Ureter (tissue), 1 donor: ENCODE measurements around the gene LRIG2. TPM values are rescaled to one million over a fixed set of nuclear protein-coding genes. Genes with fewer than 3 reads are reported as not detected.
"Not testable (repeated sequence)": the region's sequence is repeated elsewhere in the genome, so short reads cannot be mapped to it uniquely, and the experiment has no call there.

ENCODE experiments used
- DNase-seq: peaks from one replicate; pipeline ENCODE4 v3.0.0-alpha.2; 2020; ENCODE audit warnings: low spot score
- total RNA-seq: library from RNA; stranded (reverse); gene quantifications from one replicate; pipeline ENCODE4 v1.2.4, GENCODE V29; 2023
- donor health status: DM: yes; HTN: yes; CAD: no.

The LRIG2 gene, protein sequence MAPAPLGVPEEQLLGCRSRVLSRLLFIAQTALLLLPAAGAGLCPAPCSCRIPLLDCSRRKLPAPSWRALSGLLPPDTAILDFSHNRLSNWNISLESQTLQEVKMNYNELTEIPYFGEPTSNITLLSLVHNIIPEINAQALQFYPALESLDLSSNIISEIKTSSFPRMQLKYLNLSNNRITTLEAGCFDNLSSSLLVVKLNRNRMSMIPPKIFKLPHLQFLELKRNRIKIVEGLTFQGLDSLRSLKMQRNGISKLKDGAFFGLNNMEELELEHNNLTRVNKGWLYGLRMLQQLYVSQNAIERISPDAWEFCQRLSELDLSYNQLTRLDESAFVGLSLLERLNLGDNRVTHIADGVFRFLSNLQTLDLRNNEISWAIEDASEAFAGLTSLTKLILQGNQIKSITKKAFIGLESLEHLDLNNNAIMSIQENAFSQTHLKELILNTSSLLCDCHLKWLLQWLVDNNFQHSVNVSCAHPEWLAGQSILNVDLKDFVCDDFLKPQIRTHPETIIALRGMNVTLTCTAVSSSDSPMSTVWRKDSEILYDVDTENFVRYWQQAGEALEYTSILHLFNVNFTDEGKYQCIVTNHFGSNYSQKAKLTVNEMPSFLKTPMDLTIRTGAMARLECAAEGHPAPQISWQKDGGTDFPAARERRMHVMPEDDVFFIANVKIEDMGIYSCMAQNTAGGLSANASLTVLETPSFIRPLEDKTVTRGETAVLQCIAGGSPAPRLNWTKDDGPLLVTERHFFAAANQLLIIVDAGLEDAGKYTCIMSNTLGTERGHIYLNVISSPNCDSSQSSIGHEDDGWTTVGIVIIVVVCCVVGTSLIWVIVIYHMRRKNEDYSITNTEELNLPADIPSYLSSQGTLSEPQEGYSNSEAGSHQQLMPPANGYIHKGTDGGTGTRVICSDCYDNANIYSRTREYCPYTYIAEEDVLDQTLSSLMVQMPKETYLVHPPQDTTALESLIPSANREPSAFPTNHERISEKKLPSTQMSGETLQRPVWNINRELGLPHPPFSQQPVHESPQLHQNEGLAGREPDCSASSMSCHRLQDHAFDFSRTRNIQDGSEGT
- total RNA-seq, result 31.8 TPM

DNA sequence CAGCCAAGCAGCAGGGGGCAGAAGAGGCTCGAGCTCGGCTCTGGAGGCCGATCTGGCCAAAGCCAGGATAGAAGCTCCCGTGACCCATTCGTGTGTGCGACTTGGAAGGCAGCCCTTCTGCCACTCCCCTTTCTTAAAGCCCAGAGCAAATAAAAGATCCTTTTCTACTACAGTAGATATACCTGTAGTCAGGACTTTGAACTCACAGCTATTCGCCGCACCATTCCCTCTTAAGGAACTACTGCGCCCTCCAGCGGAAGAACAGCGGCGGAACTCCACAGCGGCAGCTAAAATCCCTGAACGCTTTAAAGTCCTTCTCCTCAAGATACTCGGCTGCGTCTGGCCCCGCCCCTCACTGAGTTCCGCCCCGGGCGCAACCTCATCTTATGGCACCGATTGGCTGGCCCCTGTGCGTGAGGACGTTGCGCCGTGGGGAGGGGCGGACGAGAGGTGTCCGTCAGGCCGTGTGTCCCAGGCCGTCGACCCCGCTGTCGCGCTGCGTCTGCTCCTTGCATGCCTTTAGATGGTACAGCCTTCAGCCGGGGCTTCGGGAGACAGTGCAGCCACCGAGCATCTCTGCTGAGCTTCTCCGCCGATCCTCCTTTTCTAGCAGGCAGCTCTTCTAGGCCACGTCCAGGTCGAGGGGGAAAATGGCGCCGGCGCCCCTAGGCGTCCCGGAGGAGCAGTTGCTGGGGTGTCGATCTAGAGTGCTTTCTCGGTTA is at the start of gene LRIG2:
TSS of gene LRIG2 (plus strand) at position 442 of the 722 bp plus-strand sequence. CDS start at position 651, 209 bp downstream.
- peak; percentile 99 for DNase-seq

DNA sequence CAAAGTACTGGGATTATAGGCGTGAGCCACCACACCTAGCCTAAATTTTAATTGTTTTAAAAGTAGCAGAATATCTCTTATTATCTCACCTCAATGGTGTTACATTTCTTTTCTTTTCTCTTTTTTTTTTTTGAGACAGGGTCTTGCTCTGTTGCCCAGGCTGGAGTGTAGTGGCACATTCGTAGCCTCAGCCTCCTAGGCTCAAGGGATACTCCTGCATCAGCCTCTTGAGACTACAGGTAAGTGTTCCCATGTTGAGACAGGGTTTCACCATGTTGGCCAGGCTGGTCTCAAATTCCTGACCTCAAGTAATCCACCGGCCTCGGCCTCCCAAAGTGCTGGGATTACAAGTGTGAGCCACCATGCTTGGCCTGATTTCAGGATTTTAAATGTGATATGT is 49.7 kb upstream of the LRIG2 start:
- DNase-seq, result not testable (repeated sequence)

DNA sequence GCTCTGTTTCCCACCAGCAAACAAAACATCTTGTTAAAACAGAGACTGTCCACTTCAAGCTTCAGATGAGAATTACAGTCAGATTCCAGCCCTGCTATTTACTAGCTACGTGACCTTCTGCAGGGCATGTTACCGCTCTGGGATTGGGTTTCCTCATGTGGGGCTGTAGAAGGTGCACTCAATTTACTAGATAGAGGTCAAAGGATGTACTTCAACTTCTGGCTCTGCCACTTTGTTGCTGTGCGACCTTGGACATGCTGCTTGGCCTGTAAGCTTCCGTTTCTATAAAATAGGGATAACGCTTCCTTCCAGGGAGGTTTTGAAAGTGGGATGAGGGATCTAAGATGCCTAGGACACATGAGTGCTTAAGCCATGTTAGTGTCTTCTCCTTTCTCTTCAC is 46.0 kb upstream of the LRIG2 start:
- DNase-seq, result no peak

DNA sequence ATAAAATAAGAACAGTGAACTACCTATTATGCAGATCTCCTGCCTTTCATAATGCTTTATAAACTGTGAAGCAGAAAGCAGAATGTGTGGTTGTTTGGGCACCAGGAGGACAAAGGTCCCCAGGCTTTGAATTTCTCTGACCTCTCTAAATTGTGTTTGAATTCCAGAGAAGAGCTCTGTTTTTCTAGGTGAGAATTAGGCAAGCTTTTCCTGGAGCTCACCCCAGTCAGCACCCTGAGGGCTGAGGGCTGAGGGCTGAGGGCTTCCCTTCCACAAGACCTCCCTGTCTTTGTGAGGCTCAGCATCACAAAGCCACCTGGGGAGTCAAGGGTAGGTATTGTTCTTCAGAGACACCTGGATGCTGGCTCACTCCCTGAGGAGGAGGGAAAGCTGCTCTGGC is 45.5 kb upstream of the LRIG2 start:
- no peak for DNase-seq

DNA sequence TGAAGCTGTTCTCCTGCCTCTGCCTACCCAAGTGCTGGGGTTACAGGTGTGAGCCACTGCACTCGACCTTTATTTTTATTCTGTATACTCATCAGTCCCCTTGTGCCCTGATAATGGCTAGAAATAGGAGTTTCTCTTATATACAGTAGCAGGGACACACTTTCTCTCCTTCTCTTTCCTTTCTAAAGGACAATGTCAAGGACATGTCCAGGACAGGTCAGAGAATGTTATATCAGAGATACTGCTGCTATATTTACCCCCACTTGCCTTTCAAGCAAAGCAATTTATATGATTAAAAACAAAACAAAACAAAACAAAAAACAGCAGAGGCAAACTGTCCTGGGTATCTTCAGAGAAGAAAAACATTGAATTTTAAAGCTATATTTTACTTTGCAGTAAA is 43.2 kb upstream of the LRIG2 start:
- DNase-seq, result no peak

DNA sequence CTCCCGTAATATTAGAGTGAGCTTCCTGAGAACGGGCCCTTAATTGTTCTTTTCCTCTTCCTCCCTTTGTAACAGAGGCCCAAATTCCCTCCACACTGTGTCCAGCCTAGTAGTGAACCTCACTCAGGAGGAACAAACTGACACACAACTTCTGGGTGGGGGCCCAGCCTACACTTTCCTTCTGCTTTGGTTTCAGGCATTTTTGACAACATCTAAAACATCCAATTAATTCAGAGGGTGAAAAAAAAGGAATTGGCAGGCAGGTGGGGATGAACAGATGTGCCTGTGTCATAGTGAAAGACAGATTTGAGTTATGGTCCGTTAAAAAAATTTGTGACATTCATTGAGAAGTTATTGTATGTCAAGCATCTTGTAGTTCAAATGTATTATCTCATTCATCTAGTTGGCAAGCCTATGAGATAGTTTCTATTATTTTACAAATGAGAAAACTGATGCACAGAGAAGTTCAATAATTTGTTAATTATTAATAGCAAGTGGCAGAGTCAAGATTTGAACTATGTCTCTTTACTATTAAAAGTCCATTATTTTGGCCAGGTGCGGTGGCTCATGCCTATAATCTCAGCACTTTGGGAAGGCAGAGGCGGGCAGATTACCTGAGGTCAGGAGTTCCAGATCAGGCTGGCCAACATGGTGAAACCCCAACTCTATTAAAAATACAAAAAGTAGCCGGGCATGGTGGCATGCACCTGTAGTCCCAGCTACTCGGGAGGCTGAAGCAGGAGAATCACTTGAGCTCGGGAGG is 41.6 kb upstream of the LRIG2 start:
- DNase-seq, result no peak

DNA sequence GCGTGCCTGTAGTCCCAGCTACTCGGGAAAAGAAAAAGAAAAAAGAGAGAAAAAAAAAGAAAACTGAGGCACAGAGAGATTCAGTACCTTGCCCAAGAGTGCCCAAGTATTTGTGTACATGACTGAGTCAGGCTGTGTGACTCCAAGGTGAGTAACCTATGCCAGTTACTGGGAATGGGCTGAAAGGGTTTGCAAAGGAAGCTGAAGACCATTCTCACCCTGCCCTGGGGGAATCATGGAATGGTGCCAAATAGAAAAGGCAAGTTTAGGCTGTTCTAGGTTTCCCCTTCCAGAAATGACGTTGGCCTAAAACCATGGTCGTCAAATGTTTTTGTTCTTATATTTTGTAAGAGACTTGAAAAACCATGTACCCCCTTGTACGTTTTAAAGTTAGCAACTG is 37.9 kb upstream of the LRIG2 start:
- DNase-seq, result no peak

DNA sequence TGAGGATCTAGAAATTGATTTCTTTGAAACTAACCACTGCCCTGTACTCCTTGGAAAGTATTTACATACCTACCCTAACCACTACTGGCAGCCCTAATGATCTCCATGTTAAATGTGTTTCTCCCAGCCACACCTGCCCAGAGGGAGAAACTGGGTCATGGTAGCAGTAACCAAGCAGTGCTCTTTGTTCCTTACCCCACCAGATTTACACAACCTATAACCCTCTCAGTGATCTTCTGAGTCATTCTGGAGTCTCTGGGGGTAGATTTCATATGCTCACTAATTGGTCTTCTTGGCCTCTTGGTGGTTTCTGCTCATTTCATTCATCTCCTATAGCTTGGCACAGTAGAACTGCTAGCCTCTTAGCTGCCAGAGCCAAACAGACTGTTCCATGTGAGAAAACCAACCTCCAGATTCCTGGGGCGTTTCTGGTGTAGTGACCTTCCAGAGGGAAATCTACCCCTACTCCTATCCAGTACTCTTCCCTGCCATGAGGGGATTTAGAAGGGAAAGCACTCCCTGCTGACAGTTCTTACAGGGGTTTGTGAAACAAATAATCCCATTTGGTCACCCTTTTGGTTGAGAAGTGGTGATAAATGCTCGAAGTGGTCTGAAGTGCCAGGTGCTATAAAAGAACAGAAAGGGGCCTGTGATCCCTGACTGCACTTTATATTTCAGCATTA is 36.2 kb upstream of the LRIG2 start:
- DNase-seq, result no peak

DNA sequence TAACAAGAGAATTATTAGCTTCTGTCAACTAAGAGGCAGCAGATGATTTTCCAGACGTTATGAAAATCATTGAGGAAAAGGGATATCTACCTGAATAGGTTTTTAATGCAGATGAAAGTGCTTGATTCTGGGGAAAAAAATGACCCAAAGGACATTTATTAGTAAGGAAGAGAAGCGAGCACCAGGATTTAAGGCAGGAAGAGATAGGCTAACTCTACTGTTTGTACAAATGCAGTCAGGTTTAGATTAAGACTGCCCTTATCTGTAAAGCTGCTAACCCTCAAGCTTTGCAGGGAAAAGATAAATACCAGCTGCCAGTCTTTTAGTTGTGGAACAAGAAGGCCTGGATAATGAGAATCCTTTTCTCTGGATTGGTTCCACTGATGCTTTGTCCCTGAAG is 33.0 kb upstream of the LRIG2 start:
- DNase-seq, result no peak

DNA sequence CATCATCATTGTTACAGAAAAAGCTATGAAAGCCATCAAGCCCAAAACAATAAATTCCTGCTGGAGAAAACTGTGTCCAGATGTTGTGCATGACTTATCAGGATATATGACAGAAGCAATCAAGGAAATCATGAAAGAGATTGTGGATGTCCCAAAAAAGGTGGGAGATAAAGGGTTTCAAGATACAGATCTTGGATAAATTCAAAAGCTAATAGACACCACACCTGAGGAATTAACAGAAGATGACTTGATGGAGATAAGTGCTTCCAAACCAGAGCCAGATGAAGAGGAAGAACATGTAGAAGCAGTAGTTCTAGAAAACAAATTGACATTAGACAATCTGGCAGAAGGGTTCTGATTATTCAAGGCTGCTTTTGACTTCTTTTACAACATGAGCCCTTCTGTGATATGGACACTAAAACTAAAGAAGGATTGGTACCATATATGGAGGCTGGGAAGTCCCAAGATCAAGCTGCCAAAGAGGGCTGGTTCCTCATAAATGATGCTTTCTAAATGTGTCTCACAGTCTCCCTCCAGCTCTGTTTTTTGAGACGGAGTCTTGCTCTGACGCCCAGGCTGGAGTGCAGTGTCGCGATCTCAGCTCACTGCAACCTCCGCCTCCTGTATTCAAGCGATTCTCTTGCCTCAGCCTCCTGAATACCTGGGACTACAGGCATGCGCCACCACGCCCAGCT is 32.1 kb upstream of the LRIG2 start:
- DNase-seq, result no peak

DNA sequence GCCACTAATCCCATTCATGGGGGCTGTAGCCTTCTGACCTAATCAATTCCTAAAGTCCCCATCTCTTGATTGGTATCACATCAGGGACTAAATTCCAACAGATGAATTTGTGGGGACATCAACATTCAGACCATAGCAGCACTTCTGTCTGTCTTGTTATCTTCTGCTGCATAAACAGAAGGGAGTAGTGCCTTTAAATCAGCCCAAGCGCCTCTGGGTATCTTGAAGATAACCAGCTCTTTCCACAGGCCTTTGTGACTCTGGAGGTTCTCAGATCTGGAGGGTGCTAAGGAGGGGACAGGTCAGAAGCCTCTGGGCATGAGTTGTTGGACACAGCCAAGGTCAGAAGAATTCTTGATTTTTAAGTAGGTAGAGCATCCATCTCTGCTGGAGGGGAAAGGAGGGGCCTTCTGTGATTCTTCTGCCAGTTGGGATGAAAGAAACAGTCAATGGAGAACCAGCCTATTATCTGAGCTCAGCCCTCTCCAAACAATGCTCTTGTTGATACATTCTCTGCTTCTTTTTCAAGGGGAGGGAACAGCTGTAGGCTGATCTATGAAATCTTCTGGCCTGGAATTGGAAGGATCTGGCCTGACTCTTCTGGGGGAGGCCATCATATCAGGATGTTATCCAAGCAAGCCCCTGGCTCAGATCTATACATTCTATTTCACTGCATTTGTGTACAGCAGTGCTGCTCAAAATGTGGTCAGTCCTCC is 31.3 kb upstream of the LRIG2 start:
- DNase-seq, result no peak

DNA sequence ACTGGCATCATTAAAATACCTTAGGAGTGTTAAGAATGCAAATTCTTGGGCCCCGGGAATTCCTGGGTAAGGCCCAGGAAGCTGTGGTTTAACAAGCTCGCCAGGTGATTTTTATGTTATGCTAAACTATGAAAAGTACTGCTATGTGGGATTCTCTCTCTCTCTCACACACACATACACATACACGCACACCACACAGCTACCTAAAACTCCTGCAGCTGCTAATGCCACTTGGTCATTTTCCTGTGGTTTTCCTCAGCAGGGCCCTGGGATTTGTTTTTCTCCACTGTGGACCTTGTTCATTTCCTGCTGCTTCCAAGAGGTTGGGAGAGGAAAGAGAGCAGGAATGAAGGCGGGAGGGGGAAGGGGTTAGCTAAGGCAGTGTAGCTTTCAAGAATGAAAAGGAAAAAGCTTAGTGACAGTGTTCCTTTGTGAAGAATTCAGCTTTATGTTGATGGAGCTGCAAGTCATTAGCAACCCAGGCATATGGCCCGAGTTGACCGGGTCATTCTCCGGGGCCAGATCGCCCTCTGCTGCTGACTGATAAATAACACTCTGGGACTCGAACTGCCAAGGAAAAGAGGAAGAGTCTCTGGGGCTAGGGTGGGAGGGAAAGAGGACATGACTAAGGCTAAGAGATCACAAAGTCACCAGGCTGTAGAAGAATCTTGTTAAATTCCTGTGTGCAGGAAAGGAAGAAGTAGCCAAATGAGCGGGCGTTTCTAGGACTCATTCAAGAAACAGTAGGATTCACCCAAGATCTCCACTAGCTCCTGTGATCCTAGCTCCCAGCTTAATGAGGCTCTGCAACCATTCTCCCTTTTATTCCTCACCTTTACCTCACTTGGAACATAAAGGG is 30.5 kb upstream of the LRIG2 start:
- peak; percentile 70 for DNase-seq

DNA sequence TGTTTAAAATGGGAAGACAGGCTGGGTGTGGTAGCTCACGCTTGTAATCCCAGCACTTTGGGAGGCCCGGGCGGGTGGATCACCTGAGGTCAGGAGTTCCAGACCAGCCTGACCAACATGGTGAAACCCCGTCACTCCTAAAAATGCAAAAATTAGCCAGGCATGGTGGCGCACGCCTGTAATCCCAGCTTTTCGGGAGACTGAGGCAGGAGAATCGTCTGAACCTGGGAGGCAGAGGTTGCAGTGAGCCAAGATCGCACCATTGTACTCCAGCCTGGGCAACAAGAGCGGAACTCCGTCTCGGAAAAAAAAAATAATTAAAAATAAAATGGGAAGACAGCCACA is 29.9 kb upstream of the LRIG2 start:
- DNase-seq, result not testable (repeated sequence)

DNA sequence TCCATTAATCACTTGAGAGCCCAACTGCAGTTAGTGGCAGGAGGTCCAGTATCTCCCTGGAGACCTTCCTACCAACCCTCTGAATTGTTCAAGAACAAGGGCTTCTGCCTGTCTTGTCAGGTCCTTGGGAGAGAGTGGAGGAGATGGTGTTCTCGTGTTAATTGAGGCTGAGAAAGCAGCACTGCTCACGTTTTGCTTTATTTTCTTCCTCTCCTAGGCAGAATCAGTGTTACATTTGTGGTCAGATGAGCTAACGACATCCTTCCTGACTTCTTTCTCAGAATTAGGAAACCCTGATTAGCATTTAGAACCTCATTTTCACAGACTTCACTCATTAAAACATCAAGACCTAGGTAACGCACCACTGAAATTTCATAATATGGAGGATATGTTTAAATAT is 26.4 kb upstream of the LRIG2 start:
- no peak for DNase-seq

DNA sequence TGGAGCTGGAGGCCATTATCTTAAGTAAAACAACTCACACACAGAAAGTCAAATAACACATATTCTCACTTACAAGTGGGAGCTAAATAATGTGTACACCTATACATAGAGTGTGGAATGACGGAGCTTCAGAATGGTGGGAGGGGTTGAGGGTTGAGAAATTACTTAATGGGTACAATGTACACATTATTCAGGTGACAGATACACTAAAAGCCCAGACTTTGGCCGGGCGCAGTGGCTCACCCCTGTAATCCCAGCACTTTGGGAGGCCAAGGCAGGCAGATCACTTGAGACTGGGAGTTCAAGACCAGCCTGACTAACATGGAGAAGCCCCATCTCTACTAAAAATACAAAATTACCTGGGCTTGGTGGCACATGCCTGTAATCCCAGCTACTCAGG is 24.9 kb upstream of the LRIG2 start:
- DNase-seq, result no peak

DNA sequence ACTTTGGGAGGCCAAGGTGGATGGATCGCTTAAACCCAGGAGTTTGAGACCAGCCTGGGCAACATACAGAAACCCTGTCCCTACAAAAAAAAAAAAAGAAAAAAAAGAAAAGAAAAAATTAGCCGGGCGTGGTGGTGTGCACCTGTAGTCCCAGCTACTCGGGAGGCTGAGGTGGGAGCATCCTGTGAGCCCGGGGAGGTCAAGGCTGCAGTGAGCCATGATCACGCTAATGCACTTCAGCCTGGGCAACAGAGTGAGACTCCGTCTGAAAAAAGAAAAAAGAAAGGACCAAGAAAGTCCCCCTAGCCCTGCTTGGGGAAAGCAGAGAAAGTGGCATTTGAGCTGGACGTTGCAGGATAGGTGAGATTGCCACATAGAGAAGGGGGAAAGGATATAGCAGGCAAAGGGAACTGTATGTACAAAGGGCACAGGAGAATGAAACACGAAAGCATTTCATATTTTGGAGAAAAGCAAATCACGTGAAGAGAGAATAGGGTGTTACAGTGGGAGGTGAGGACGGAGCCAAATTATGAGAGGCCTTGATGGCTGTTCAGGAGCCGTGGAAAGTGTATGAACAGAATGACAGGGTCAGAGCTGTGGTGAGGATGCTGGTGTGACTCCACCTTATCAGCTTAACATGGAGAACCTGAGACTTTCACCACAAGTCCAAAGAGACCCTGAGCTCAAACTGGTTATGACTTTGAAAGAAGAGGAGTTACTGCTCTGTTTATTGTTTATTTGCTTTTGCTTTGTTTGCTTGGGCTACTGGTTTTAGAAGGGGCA is 19.5 kb upstream of the LRIG2 start:
- no peak for DNase-seq

DNA sequence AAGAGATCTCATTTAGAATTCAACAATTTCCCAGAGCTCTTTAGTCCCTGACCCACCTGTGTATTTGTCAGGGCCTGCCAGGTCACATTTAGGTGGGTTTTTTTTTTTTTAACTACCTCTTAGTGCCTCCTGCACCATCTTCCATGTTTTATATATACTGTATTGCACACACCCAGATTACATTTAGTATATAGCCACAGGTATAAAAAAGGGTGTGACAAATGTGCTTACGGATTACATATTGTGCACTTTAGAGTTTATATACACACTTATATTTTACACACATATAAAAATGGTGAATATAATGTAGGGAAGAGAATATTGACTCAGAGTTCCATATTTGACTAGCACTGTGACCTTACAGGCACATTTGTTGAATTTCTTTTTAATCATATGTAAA is 17.4 kb upstream of the LRIG2 start:
- DNase-seq, result no peak

DNA sequence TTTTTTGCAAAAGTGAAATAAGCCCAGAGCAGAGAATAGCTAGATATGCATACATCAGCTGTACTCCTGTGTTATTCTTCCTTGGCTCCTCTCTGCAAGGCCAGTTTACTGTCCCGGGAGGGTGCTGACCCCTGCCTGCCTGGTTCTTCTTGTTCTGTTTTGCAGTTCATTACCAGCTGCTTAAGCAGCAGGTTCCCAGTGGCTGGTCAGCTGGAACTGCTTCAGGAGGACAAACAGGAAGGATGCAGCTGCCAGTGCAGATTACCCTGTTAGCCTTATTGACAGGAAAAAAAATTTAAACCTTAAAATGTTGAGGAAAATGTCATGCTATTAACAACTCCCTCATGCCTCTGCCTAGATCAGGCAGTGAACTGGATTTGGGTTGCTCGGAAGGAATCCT is 16.0 kb upstream of the LRIG2 start:
- DNase-seq, result no peak
